ENCODE measurements around the gene YLPM1.
"Not testable (repeated sequence)": the region's sequence is repeated elsewhere in the genome, so short reads cannot be mapped to it uniquely, and the experiment has no call there.

YLPM1 gene

GRCh38 chr14:74762917-74763802 is at the start of gene YLPM1:
Gene YLPM1 (plus strand): TSS chr14:74763316. CDS start chr14:74763490, 174 bp downstream.
- peak; percentile 91 for DNase-seq

- no peak for DNase-seq
These were observed 49.8 kb upstream of the YLPM1 start for GRCh38 chr14:74713395-74713735.

GRCh38 chr14:74720526-74720925 is 42.6 kb upstream of the YLPM1 start:
- no peak for DNase-seq

- no peak for DNase-seq
These were observed 40.0 kb upstream of the YLPM1 start for GRCh38 chr14:74723134-74723533.

DNA sequence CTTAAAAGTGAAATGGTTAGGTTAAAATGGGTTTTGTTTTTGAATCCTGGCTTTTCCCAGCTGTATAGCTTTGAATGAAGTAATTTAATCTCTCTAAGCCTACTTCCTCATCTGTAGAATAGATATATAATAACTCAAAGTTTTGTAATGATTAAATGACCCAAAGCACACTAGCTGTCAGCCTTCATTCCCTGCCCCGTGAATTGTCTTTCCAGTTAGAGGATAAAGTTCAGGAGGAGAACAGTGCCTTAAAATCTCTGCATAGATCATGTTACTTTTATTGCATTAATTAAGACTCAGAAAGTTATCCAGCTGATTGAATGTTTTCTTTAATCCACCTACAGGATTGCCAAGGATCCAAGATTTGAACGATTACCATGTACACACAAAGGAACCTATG is 30.7 kb upstream of the YLPM1 start:
- no peak for DNase-seq

DNA sequence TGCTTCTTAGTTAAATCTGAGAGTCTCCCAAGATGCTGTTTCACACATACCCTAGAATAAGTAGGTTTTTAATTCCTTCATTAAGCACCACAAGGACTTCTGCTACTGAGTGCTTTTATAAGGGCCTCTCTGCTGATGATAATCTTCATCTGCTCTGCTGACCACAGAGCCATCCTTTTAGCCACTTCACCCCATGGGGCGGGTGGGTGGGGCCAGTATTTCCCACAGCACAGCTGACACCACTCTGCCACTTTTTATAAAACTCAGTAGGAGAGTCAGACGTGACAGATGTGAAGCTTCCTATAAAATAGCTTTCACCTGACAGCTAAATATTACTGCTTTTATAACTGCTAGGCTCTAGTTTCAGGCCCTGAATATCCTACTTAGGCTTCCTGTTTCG is 29.9 kb upstream of the YLPM1 start:
- DNase-seq = no peak

DNA sequence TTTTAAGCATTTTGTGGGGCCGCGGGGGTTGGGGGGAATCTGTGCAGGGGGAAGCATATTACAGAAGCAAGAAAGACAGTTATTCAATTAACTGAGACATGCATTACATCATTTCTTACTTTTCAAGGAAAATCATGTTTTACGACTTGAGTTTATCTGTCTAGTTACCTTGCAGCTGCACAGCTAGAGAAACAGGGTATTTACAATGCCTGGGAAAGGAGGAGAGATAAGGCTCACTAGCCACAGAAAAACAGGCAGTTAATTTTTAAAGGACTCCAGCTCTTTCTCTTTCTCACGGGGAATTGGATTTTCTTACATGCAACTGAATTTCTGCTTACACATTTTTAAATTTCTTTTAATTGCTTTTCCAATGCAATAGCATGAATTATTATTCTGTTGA is 28.0 kb upstream of the YLPM1 start:
- no peak for DNase-seq

- DNase-seq = no peak
These were observed 25.3 kb upstream of the YLPM1 start for GRCh38 chr14:74737753-74738325.

DNA sequence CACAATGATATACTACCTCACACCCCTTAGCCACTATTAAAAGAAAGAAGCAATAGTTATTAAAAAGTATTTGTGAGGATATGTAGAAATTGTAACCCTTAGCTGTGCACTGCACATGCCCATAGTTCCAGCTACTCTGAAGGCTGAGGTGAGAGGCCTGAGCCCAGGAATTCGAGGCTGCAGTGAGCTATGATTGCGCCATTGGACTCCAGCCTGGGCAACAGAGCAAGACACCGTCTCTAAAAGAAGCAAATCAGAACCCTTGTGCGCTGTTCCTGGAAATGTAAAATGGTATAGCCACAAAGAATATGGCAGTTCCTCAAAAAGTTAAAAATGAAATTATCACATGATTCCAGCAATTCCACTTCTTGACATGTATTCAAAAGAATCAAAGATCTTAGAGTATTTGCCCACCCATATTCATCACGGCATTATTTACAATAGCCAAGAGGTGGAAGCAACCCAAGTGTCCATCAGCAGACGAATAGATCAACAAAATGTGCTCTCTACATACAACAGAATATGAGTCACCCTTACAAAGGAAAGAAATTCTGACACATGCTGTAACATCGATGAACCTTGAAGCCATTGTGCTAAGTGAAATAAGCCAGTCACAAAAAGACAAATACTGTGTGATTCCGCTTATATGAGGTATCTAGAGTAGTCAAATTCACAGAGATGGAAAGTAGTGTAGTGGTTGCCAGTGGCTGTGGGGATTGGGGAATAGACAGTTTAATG is 23.7 kb upstream of the YLPM1 start:
- no peak for DNase-seq

DNA sequence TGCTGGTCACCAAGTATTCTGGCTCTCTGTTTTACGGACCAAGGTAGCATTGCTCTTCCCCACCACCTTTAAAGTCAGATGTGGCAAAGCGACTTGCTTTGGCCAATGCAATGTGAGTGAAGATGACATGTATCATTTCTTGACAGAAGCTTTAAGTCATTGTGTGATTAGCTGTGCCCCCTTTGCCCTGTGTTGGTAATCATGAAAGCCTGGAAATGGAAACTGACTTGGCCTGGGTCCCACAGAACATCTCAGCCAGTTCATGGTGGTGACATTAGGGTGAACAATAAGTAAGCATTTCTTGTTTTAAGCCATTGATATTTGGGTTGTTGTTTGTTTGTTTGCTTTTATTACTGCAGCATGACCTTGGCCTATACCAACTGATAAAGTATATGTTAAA is 15.9 kb upstream of the YLPM1 start:
- no peak for DNase-seq

- no peak for DNase-seq
These were observed 9.0 kb upstream of the YLPM1 start for GRCh38 chr14:74754157-74754556.

GRCh38 chr14:74754899-74755298 is 8.2 kb upstream of the YLPM1 start:
- DNase-seq = no peak

GRCh38 chr14:74756326-74756725 is 6.8 kb upstream of the YLPM1 start:
- no peak for DNase-seq

DNA sequence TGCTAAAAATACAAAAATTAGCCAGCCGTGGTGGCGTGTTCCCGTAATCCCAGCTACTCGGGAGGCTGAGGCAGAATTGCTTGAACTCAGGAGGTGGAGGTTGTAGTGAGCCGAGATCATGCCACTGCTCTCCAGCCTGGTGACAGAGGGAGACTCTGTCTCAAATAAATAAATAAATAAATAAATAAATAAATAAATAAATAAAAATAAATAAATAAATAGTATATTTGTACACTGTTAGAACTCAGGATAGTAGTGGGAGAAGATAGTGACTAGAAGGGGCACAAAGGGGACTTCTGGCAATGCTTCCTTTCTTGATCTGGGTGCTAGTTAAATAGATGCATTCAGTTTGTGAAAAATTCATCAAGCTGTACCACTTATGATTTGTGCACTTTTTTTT is 4.6 kb upstream of the YLPM1 start:
- not testable (repeated sequence) for DNase-seq

DNA sequence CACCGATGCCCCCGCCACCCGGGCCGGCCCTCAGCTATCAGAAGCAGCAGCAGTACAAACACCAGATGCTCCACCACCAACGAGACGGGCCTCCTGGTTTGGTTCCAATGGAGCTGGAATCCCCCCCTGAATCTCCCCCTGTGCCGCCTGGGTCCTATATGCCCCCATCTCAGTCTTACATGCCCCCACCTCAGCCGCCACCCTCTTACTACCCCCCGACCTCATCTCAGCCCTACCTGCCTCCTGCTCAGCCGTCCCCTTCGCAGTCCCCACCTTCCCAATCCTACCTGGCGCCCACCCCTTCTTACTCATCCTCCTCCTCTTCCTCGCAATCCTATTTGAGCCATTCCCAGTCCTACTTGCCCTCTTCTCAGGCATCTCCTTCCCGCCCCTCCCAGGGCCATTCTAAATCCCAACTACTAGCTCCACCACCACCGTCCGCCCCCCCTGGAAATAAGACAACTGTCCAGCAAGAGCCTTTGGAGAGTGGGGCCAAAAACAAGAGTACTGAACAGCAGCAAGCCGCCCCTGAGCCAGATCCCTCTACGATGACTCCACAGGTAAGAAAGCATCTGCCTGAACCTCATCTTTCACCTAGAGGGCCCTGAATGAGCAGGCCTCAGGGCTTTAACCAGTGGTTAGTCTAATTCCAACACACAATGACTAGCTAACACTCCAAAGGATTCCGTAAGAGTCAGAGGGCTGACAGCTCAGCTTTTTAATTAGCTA is 851 bp downstream of the YLPM1 start:
- DNase-seq = peak; percentile 28

DNA sequence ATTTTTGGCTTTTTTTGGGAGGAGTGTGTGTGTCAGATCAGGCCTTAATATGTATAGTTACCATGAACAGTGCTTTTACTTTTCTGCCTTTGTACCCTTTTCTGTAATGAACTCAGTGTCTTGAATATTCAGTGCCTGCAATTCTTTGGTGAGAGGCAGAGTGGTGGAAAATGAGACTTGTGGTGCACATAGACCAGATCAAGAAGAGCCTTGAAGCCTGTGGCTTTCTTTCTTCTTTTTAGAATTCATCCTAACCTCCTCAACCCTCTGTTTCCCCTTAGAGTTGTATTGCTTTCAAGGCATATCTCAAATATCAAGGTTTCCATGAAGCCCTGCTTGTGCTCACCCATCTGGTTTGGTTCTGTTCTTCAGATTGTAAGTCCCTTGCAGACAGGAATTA is 2.6 kb downstream of the YLPM1 start:
- no peak for DNase-seq

- no peak for DNase-seq
These were observed 8.3 kb downstream of the YLPM1 start for GRCh38 chr14:74771399-74771798.

DNA sequence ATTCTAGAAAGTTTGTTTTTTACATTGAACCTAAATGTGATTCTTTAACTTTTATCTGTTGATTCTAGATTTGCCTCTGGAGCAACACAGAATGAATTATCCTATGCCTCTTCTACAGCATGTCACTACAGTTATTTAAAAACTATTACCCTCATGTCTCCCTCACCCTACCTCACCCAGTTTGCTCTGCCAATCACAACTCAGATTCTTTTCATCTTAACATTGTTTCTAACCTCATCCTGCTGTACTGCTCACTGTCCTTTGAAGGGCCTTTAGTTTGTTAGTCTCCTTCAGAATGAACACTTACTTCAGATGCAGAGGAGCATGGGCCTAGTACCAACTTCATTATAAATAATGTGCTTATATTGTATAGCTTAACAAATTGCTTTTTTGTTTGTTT is 21.5 kb downstream of the YLPM1 start:
- no peak for DNase-seq

GRCh38 chr14:74785056-74785613 is 22.0 kb downstream of the YLPM1 start:
- no peak for DNase-seq

DNA sequence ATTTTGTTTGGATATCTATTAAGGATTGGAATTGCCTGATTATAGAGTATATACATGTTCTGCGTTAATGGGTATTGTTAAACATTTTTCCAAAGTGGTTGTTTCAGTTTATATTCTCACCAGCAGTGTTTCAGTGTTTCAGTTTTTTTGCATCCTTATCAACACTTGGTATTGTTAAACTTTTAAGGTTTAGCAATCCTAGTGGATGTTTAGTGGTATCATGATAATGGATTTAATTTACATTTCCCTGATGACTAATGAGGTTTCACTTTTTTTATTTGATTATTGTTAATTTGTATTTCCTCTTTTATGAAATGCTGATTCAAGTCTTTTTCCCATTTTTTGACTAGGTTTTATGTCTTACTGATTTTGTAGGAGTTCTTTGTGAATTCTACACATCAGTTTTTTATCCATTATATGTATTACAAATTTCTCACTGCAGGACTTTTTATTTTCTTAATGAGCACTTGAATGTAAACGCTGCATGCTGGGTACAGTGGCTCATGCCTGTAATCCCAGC is 23.7 kb downstream of the YLPM1 start:
- DNase-seq = no peak

GRCh38 chr14:74792249-74793039 is 29.3 kb downstream of the YLPM1 start:
- DNase-seq = no peak
